ENCODE results near the gene CIITA.
"Not testable (repeated sequence)": the region's sequence is repeated elsewhere in the genome, so short reads cannot be mapped to it uniquely, and the experiment has no call there.

CIITA gene

DNA sequence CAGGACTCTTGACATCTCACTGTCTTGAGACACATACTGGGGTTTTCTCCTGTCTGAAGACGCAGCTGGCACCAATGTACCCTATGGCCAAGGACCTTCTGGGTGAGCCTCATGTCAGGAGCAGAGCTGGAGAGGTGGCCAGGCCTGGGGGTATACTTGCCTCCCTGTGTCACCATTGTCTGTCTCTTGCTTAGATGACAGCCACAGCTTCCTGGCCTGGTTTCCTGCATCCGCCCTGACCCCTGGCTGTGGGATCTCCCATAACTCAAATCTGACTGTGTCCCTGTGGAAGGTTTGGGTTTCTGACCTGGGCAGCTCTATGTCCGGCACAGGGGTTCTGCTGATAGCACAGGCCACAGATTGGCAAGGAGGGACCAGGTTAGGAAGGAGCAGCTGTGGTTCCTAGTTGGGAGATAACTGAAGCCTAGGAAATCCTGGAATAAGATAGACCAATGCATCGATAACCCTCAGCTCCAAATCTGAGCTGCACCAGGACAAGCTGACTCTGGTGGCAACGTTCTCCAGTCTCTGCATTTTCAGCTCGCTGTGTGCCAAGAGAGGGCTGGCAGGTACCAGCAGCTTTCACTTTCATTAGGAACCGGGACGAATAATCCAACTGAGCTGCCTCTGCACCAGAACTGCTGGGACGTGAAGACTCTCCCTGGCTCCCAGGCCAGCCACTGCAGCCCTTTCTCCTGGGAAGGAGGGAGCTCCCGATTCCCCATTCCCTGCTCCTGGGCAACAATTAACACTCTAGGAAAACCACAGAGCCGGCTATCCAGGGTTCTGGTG lies 60.3 kb downstream of the CIITA start:
- no peak for DNase-seq (ENCODE audit: low spot score)

DNA sequence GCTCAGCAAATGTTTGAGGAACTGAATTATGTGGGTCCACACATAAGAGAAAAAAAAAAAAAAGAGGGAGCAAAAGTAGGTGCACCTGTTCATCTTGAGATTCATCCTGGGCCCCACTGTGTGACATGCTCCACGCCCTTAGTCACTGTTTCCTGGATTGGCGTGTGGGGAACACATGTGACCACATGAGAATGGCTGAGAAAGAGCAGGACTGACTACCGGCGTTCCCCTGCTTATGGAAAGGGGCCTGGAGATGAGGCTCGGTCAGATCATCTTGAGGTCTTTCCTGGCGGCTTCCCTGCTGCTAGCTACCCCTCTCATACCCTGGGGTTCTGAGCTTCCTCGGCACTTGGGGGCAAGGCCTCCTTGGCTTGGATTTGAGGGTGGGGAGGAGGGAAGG lies 61.3 kb downstream of the CIITA start:
- no peak for DNase-seq (ENCODE audit: low spot score)

DNA sequence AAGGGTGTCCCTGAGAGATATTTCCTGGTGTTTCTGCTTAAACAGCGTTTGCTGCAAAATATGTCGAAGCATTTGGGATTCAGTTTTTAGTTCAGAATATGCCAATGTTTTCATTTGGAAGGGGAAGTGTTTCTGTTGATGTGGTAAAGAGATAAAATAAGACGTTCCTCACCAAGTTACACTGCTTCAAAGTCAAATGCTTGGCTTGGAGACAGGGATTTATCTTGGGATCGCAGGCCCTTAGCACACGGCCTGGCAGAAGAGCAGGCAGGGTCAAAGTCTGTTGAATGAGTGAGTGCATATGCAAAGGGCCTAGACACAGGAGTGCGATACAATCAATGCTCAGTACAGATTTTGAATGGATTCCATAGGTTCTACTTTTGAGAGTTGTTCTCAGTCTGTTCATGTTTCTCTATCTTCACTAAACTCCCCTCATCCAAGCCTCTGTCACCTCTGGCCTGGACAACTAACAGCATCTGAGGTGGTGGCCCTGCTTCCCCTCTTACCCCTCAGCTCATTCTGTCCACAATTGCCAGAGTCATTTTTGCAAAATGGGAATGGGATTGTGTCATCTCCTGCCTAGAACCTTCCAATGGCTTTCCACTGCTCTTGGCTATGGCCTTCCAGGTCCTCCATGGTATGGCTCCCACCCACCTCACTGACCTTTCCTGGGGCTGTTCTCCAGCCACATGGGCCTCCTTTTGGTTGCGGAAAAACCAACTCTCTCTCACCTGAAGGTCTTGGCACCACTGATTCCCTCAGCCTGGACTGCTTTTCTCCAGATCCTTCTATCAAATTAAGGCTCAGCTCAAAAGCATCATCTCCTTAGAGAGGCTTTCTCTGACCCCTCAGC lies 62.0 kb downstream of the CIITA start:
- DNase-seq (ENCODE audit: low spot score): no peak

DNA sequence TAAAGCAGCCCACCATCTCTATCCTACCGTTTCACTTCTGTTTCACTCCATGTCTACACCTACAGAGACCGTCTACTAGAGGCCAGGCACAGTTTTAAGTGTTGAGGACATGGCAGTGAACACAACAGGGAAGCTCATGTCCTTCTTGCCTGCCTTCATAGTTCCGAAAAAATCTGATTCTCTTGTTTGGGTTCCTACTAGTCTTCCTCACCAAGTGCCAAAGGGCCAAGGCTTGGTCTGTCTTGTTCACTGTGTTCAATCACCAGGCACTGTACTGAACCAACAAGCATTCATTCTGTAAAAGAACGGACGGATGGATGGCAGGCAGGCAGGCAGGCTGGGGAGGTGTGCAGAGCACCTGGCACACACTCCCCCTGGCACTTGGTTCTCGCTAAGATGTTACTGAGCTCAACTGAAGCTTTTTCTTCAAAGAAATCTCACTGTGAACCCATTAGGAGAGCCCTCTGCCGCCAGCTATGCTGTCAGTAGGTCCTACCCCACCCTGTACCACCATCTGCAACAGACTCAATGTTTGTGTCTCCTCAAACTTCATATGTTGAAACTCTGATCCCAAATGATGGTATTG lies 62.7 kb downstream of the CIITA start:
- DNase-seq (ENCODE audit: low spot score): no peak

DNA sequence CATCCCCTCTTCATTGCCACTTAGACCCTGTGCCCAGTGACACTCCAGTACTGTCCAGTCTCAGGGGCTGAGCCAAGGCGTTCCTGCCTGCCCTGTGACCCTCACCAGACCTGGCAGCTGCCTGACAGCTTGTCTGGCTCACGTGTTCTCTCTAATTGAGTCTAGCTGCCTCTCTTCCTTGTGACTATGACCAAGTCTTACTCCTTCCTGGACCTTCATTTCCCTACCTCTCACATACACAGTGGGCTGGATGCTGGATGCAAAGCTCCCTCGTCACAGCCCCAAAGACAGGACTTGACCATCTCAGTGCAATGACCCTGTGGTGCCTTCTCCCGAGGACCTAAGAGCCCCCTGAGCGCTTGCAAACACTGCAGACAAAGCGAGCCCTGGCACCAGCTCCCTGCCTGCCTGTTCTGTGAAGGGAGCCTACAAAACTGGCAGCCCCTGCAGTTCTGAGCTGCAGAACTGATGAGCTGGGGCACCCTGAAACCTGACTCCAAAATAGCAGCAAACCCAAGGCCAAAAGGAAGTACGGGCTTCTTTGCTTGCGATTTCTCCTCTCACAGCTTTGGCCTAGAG lies 63.6 kb downstream of the CIITA start:
- DNase-seq (ENCODE audit: low spot score): no peak

DNA sequence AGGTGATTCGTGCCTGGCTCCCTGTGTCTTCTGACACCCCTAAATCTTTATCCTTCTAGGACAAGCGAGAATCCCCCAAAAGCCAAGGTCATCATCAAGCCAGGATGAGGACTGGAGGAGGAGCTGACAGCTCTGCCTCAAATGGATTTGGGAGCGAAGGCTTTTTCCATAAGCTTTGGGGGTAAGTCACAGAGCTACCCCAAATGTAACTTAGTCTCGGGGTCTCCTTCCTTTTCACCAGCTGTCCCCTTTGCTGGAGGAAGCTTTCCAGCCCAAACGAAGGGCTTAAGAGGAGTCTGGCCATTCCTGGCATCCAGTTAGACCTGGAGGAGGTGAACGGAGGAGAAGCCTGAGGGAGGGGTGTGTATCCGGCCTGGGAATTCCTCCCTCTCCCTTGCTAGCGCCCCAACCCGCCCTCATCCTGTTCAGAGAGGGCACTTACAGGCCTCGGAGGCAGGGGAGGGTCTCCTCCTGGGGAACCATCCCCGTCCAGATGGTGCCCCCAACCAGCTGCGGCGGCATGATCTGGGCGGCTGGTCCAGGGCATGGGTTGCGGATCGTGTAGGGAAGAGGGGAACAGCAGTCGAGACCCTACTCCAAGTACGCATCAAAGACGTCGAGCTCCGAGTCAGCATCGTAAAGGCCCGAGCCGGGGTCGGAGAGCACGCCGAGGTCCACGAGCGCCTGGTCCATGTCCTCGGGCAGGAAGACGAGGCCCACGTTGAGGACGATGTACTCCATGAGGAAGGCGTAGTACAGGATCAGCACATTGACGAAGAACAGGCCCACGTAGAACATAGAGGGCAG lies 64.3 kb downstream of the CIITA start:
- no peak for DNase-seq (ENCODE audit: low spot score)

DNA sequence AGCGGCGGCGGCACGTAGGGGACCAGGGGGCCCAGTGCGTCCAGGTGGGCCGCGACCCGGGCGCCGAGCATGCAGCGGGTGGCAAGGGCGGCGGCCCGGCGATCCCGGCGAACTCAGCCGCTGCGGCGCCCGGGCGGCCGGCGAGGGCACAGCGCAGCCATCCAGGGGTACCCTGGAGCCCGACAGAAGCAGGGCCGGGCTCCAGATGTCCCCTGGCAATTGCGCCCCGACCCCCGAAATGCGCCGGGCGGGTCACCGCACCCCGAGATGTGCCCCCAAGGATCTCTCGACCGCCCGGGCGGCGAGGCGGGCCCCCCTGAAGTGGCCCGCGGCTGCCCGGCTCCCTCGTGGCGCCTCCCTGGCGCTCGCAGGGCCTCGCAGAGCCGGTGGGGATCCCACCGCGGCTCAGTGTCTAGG lies 64.9 kb downstream of the CIITA start:
- not testable (repeated sequence) for DNase-seq (ENCODE audit: low spot score)

DNA sequence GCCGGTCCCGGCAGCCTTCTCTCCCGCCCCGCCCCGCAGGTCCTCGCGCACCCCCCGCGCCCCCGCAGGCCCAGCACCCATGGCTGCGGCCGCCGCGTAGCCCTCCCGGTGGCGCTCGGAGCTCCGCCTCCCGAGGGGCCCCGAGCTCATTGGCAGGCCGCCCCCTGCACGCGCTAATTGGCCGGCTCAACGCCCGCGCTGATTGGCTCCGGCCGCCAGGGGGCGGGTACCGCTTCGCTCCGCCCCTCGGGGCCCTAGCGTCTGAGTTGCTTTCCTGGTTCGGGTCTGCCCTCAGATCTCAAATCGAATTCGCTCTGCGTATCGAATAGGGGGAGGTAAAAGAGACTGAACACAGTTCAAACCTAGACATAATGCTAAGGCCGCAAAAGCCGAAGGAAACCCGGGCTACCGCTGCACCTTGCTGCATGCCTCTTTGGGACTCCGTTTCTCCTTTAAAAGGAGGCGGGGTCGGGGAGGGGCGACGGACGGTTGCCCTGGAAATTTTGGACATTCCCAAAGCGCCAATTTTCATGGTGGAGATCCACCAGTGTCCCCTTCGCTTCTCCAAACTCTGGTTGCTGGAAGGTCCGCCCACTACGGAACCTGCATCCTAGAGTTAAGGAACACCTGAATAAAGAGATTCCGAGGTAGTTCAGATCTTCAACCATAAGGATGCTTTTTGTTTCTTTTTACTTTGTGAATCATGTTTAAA lies 65.5 kb downstream of the CIITA start, which contains the start of gene DEXI:
DEXI (minus strand) TSS at position 117 of the 712 bp plus-strand sequence. CDS start 463 bp downstream, outside the sequence.
- DNase-seq (ENCODE audit: low spot score): peak; percentile 95

DNA sequence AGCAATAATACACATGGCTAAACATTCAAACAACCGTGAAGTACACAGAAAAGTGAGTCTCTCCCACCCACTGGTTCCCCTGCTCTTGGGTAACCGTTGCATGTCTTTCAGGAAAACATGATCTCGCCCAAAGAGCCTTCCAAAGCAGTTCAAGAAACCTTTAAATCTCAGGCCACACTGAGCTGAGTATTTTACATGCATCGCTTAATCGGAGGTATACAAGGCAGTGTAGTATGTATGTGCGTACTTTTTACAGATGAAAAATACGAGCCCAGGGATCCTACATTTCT lies 66.0 kb downstream of the CIITA start:
- no peak for DNase-seq (ENCODE audit: low spot score)

DNA sequence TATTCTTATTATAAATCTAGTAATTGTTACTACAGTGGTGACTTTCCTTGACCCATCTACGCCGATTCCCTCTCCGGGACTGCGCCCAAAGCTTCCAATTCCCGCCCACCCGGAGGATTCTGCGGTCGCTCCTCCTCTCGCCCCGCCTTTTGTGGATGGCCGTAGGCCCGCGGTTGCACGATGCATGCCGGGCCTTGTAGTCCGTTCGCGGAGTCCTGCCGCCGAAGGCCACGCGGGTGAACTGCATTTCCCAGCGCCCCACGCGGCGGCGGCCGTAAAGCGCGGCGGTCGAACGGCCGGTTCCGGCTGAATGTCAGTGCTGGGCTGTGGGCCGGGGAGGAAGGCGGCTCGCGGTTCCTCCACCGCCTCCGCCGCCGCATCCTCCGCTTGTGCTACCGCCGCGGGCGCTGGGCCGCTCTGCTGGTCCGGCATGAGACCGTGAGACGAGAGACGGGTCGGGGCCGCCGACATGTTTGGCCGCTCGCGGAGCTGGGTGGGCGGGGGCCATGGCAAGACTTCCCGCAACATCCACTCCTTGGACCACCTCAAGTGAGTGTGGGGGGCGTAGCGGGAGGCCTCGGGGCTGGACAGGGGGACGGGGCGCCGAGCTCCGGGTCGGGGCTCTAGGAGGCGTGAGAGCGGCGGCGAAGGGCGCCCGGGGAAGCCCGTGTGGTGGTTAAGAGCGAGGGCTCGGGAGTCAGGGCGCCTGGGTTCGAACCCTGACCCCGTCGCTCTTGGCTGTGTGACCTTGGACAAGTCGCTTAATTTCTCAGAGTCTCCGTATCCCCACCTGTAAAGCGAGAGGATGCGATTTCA lies 67.5 kb downstream of the CIITA start, which contains the start of gene CLEC16A:
CLEC16A (plus strand) TSS at position 316 of the 816 bp plus-strand sequence; CDS start at position 470, 154 bp downstream.
- DNase-seq (ENCODE audit: low spot score): peak; percentile 97

DNA sequence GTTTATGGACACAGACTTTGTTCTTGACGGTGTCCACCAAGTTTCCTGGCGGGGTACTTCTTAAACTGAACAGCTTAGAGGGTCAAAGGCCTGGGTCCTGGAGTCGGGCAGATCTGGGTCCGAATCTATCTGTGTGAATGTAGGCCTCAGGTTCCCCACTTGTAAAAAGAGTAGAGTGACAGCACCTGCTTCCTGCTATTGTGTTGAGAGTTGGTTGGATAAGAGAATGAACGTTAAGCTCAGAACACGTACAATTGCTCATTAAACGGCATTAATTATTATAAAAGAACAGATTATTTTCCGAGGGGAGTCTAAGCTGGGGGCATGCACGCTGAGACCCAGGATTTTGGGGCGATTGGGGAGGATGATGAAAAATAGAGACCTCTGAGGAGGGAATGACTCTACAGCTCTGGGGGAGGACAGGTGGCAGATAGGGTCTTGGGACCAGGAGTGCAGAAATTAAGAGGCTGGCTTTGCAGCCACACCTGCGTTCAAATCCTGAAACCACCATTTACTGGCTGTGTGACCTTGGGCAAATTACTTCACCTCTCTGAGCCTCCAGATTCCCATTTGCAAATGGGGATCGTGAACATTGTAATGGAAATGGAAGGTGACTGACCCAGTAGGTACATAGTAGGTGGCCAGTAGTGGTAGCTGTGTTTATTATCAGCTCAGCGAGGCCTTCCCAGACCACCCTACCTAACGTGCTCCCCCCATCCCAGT lies 68.2 kb downstream of the CIITA start:
- DNase-seq (ENCODE audit: low spot score): no peak

DNA sequence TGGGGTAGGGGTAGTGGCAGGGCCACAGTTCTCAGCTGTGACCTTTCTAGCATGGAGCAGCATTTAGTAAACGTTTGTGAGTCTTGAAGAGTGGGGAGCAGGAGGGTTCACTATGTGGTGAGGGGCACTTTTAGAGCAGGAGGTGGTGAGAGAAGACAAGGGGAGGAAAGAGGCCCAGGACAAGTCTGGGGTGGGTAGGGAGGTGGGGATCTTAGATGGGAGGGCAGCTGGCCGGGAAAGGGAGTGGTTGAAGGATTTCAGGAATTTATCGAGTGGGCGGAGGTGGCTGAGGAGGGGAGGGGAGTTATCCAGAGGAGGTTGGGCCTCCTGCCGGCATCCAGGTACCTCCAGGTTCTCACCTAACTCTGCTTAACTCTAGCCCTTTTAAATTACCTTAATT lies 69.3 kb downstream of the CIITA start:
- DNase-seq (ENCODE audit: low spot score): no peak

DNA sequence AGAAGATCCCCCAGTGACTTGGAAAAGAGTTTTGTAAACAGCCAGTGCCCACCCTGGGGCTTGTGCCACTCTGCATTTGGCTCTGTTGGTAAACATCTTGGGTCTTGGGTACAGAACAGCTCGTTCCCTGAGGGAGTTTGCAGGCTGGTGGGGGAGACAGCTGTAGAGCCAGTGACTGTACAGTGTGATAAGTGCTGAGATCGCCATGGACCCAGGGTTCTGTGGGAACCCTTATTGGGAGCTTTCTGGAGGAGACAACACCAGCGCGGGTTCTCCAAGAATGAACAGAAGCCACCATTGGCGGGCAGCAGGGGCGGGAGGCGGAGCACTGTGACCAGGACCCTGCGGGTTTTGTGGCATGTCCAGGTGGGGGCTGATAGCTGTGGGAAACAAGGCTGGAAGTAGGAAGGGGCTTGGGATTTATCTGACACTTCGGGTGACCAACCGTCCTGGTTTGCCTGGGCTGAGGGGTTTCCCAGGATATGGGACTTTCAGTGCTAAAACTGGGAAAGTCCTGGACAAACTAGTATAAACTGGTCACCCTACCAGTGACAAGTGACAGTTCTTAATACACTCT lies 70.3 kb downstream of the CIITA start:
- DNase-seq (ENCODE audit: low spot score): no peak

DNA sequence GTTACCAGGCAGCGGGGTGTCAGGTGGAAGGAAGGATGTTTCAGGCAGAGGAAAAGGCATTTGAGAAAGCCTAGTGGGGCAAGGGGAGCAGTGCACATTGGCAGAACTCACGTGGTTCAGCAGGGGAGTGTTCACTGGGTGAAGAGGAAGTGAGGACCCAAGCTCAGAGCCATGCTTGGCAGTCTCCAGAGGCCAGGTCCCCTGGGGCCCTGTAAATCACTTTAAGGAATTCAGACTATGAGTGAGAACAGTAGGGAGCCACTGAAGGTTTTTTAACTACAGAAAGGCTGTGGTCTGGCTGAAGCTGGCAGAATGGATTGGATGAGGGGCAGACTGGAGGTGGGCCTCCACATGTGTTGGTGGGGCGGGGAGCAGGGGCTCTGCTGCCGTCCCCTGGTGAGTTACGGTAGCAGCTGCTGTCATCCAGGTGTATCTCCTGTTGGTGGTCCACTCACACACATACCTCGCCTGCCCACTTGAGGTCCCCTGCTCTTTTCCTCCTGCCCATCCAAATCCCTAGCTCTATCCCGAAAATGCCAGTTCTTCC lies 72.5 kb downstream of the CIITA start:
- no peak for DNase-seq (ENCODE audit: low spot score)

DNA sequence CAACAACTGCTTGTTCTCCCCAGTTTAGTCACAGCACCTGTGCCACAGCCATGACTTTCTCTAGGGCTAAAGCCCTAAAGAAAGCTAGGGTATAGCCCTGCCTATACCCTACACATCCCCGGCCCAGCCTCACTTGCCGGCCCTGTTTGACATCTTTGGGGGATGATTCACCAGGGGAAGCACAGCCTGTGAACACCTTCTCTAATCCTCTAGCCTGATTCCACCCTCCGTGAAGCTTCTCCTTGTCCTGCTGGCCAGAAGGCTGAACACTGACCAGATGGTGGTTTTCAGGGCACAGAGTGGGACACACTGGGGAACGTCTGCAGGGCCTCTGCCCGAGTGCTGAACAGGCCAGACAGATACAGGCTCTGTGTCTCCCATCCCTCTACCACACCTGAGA lies 73.4 kb downstream of the CIITA start:
- no peak for DNase-seq (ENCODE audit: low spot score)

DNA sequence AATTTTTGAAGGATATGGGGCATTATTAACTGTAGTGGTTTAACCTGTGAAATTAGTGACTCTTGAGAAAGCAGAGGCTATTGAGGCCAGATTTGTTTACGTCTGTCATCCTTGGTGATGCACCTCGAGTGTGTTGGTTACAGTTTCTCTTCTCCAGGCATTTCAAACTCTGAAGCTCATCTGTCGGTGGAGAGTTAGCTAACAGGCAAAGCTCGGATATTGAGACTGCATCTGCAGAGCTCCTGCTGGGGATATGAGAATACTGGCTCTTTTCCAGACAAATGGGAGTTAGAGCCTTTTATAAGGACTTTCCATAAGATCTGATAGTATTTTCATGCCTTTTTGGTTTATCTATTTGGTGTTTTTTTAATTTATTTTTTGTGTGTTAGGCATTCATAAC lies 74.0 kb downstream of the CIITA start:
- no peak for DNase-seq (ENCODE audit: low spot score)

DNA sequence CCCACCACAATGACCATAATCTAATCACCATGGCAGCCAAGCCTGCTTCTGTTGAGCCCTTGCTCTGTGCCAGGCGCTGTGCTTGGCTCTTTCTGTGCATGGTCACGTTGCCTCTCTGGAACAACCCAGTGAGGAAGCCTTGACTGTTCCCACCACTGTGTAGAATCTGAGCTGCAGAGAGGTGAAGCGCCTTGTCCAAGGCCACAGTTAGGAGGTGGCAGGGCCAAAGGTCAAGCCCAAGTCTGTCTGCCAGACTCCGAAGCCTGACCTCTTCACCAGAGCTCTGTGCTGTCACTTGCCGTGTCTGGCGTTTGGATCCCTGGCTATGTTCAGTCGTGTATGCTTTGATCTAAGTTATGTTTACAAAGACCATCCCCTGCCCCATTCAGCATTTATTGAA lies 77.9 kb downstream of the CIITA start:
- DNase-seq (ENCODE audit: low spot score): no peak

DNA sequence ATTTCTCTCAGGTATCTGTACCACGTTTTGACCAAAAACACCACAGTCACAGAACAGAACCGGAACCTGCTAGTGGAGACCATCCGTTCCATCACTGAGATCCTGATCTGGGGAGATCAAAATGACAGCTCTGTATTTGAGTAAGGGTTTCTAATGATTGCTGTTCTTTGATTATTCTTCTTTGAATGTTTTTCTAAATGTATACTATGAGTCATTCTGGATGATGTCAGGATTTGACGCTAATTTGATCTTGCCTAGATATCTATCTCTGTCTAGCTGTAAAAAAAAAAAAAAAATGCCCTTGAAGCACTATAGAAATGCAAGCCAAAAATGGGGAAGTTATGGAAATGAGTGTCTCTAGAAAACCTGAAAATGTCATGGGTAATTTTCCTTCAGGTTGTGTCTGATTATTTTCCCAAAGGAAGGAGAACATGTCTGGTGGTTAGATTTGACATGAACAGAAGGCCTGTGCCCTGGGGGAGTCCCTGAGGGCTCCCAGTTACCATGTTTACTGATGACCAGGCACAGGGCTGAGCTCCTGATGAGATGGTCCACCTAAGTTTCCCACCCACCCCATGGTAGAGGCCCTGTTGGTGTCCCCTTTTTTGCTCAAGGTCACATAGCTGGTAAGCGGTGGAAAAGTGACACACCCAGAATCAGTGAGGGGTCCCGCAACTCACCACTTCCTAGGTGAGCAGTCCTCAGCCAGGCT lies 80.9 kb downstream of the CIITA start:
- no peak for DNase-seq (ENCODE audit: low spot score)

All from hematopoietic multipotent progenitor cell treated with erythropoietin and hydrocortisone succinate and interleukin-3 and kit ligand, for 15 days (in vitro differentiated cells).